Measurements from ENCODE around the gene ARHGEF40. TPM values are rescaled to one million over a fixed set of nuclear protein-coding genes. Genes with fewer than 3 reads are reported as not detected.
A peak's percentile ranks its signal among the peaks of the same experiment; 100 is the strongest.

Gene ARHGEF40
- total RNA-seq, 1 donor from 2014 or later, result 64.4 TPM

GRCh38 chr14:21059842-21060613 lies 10.1 kb upstream of the ARHGEF40 start:
- DNase-seq (ENCODE audit: low read depth), result no peak

GRCh38 chr14:21060614-21061346 lies 9.3 kb upstream of the ARHGEF40 start:
- no peak for DNase-seq (ENCODE audit: low read depth)

DNA sequence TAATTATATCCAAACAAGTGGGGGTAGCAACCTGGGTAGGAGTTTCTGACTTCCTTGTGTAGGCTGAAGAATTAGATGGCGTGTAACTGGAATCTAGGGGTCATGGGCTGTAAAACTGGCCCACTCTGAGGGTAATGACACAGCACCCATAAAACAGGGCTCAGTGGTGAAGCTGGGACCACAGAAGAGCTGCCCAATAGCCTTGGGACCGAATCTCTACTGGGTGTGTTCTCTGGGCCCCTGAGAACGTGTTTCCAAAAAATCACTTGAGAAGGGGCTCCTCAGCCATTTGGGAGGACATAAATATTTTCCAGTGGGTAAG lies 8.8 kb upstream of the ARHGEF40 start:
- DNase-seq (ENCODE audit: low read depth), result no peak

DNA sequence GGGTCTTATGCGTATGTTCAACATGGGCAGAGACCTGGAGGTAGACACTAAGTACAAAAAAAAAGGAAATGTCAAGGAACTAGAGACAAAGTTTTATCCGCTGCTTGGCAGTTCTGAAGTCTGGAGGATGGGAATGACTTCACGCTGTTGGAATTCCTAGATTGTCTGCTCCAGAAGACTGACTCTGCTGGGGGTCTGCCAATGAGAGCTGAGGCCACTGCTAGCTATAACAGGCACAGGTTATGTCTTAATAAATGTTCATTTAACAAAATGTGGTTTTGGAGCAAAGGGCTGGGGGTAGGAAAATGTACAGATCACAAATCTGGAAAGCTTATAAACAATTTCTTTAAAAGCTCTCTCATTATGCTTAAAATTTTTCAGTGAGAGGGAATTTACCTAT lies 6.6 kb upstream of the ARHGEF40 start:
- DNase-seq (ENCODE audit: low read depth), result peak; percentile 81

GRCh38 chr14:21066882-21067502 lies 3.1 kb upstream of the ARHGEF40 start:
- no peak for DNase-seq (ENCODE audit: low read depth)

DNA sequence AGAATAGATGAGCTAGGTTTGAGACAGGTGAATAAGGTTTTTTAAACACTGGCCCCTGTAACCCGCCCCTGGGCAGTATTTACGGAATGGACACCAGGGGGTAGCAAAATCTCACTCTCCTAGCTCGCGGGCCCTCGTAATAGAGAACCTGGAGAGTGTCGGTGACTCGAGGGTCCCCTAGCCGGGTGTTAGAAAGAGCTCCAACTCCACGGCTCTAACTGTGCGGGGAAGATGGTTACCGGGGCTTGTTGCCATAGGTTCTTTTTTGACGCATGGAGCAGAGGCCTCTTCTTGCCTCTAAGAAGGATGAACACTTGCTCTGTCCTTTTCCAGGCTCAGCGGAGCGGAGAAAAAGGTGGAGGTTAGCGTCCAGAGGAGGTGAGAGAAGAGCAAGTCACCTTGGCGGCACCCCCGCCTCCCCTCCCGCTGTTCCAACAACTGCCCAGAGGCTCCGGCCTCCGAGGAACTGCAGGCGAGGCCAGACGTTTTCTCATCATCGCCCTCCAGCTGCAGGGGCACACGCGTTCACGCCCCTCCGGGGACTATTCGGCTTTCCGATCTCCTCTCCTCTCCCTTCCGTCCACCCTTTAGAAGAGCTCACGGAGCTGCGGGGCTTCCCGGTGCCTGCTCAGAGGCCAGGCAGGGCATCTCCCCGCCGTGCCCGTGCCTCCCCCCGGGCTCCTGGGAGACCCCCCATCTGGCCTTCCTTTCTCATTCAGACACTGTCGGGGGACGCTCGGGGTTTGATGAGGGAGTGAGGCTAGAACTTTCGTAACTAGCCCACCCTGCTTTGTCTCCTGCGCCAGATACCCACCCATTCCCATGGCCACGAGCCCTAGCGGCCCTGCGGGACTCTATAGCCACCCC lies 1.4 kb upstream of the ARHGEF40 start:
- no peak for DNase-seq (ENCODE audit: low read depth)

DNA sequence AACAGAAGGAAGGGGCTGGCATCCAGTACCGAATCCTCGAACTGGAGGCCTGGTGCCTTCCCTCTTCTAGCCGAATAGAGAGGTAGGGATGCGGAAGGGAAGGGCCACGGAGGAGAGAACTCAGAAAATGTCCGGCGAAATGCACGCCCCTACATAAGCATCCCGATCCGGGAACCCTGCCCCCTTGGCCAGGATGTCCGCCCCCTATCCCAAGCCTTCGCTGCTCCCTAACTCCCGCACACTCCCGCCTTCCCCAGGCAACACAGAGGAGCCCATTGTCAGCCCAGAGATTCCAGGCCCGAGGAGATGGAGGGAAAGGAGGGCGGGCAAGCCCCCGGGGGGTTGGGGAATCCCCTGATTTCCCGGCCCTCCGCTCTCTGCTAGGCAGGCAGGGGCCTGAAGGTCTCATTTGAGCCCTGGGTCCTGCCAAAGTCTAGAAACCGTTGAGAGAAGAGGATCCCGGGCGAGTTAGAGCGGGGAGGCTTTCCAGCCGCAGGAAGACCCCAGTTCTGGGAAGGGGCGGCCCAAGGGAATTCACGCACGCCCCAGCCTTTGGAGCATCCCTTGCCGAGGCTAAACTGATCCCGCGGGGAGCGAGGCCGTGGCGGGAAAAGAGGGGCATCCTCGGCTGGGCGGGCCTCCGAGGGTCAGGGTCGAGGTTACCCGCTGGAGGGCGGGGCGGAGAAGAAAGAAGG lies 569 bp upstream of the ARHGEF40 start:
- no peak for DNase-seq (ENCODE audit: low read depth)

GRCh38 chr14:21070610-21071224 lies 613 bp downstream of the ARHGEF40 start:
- no peak for DNase-seq (ENCODE audit: low read depth)

DNA sequence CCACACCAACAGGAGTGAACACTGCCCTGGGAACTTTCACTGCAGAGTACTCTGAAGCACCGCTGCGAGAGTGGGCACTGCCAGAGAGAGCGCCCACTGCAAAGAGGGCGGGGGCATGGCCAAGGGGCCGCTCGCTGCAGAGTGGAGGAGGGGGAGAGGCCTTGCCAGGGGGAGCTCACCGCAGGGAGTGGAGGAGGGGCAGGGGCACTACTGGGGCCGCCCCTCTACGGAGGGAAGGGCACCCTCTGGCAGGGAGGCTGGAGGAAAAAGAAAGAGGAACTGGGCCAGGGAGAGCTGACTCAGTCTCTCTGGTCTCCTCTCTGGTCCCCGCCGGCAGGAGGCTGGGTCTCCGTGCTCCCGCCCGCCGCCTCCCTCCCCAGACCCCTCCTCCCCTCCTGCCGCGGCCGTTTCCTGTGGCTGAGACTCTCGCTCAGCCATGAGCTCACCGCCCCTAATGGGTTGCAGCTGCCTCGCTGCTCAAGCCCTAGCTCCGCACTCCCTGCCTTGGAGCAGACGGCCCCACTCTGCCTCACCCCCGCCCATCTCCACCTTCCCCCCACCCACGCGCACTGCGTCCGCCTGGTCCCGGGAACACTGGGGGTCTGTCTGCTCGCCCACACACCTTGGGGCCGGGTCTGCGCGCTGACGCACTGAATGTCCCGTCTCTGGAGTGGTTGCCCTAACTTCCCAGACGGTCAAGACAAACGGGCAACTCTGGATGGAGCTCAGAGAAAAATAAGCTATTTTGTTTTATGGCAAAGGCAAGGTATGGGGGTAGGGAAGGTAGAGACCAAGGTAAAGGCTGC lies 1.3 kb downstream of the ARHGEF40 start:
- DNase-seq (ENCODE audit: low read depth), result peak; percentile 53

DNA sequence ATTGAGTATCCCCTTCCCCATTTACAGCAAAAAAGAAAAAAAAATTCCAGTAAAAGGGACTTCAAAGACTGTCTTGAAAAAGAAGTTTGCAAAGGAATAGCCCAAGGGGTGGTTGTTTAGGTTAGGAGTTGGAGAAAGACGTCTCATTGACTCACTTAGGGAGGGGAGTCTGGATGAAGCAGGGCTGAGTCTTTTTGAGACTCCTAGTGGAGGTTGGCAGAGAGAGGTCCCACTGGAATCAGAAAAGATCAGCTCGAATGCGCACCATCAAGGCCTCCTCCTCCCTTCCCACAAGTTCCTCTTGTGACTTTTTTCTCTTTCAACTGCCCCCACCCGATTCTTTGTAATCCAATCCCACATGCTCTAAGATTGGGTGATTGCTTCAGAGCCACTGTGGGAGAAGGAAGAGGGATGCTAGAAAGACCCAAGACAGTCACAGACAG lies 1.9 kb downstream of the ARHGEF40 start:
- no peak for DNase-seq (ENCODE audit: low read depth)

DNA sequence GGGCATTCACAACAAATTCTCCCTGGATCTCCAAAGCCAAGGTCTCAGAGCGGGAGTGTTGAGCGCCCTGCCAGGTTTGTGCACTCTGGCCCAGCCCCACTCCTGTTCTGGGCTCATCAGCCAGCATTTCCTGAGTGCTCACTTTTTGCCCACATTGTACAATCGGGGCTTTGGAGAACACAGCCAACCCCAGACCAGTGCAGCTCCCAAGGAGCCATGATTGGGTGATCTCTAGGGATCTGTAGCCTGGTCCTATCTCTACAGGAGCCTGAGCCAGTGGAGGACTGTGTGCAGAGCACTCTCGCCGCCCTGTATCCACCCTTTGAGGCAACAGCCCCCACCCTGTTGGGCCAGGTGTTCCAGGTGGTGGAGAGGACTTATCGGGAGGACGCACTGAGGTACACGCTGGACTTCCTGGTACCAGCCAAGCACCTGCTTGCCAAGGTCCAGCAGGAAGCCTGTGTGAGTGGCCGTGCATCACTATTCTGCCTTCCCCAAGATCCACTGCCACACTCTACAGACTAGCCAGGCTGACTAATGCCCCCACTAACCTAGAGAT lies 2.8 kb downstream of the ARHGEF40 start:
- DNase-seq (ENCODE audit: low read depth), result no peak

DNA sequence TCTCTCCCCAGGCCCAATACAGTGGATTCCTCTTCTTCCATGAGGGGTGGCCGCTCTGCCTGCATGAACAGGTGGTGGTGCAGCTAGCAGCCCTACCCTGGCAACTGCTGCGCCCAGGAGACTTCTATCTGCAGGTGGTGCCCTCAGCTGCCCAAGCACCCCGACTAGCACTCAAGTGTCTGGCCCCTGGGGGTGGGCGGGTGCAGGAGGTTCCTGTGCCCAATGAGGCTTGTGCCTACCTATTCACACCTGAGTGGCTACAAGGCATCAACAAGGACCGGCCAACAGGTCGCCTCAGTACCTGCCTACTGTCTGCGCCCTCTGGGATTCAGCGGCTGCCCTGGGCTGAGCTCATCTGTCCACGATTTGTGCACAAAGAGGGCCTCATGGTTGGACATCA lies 3.8 kb downstream of the ARHGEF40 start:
- DNase-seq (ENCODE audit: low read depth), result no peak

DNA sequence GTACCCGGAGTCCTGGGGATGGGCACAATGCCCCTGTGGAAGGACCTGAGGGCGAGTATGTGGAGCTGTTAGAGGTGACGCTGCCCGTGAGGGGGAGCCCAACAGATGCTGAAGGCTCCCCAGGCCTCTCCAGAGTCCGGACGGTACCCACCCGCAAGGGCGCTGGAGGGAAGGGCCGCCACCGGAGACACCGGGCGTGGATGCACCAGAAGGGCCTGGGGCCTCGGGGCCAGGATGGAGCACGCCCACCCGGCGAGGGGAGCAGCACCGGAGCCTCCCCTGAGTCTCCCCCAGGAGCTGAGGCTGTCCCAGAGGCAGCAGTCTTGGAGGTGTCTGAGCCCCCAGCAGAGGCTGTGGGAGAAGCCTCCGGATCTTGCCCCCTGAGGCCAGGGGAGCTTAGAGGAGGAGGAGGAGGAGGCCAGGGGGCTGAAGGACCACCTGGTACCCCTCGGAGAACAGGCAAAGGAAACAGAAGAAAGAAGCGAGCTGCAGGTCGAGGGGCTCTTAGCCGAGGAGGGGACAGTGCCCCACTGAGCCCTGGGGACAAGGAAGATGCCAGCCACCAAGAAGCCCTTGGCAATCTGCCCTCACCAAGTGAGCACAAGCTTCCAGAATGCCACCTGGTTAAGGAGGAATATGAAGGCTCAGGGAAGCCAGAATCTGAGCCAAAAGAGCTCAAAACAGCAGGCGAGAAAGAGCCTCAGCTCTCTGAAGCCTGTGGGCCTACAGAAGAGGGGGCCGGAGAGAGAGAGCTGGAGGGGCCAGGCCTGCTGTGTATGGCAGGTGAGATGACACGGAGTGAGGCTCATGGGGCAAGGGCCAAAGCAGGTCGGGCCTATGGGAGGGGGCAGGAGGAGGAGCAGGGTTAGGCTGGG lies 4.5 kb downstream of the ARHGEF40 start:
- DNase-seq (ENCODE audit: low read depth), result no peak

DNA sequence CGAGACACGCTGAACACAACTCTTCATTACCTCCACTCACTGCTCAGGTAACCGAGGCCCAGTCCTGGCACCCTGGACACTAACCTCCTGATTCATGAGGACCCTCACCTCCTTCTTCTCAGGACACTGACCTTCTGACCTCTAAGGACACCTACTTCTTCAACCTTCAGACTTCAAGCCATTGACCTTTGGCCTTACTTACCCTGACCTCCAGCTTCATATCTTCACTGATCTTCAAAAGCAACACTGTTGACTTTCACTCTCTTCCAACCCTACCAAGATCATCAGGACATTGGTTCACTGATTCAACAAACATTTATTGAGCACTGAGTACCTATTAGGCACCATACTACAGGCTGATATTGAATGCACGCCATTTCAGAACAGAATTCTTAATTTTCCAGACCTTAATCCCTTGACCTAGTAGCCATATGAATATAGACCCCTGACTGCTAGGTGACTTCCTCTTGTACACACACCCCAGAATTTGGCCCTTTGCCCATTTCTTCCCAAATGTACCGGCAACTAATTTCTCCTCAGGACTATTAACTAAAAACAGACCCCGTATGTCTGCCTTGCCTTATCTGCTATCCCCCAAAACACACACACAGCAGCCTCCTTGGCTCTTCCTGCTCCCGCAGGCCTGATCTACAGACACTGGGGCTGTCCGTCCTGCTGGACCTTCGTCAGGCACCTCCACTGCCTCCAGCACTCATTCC lies 5.8 kb downstream of the ARHGEF40 start:
- no peak for DNase-seq (ENCODE audit: low read depth)

- DNase-seq (ENCODE audit: low read depth), result no peak
Observed at GRCh38 chr14:21077672-21078071, 7.6 kb downstream of the ARHGEF40 start.

DNA sequence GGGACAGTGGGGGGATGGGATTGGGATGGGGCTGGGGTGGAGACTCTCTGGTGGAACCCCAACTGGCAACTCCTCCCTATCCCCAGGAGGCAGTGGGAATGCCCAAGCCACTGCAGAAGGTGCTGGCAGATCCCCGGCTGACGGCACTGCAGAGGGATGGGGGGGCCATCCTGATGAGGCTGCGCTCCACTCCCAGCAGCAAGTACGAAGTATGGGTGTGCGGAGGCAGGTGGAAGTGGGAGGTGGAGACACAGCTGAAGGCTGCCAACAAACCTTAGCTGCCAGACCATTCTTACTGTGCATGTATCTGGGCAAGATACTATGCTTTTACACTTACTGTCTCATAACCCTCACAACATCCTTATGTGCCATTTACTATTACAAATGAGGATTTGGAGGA lies 8.2 kb downstream of the ARHGEF40 start:
- DNase-seq (ENCODE audit: low read depth), result no peak

GRCh38 chr14:21078726-21079125 lies 8.6 kb downstream of the ARHGEF40 start:
- no peak for DNase-seq (ENCODE audit: low read depth)

DNA sequence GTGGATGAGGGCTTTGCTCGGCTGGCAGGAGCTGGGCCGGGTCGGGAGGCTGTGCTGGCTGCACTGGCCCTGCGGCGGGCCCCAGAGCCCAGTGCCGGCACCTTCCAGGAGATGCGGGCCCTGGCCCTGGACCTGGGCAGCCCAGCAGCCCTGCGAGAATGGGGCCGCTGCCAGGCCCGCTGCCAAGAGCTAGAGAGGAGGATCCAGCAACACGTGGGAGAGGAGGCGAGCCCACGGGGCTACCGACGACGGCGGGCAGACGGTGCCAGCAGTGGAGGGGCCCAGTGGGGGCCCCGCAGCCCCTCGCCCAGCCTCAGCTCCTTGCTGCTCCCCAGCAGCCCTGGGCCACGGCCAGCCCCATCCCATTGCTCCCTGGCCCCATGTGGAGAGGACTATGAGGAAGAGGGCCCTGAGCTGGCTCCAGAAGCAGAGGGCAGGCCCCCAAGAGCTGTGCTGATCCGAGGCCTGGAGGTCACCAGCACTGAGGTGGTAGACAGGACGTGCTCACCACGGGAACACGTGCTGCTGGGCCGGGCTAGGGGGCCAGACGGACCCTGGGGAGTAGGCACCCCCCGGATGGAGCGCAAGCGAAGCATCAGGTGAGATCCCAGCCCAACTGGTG lies 11.5 kb downstream of the ARHGEF40 start:
- DNase-seq (ENCODE audit: low read depth), result no peak
